Endothelial cell of umbilical vein (primary cell): Measurements from ENCODE around the gene LCN6. TPM values are rescaled to one million over a fixed set of nuclear protein-coding genes. Genes with fewer than 3 reads are reported as not detected.

Experiments
- BruUV-seq: library from RNA; stranded (reverse); fragments of 400-500 nt; replicated peaks from 2 replicates; lab custom pipeline; 2021; lab: Mats Ljungman, UMichigan
- CTCF ChIA-PET: fragments of 300-600, 350-600 bp; sonication (Branson Sonifier 250); formaldehyde crosslinking; loops from one replicate; lab custom pipeline; 2021; ENCODE audit warnings: antibody characterized with exemption, inconsistent platforms; lab: Charles Lee
- POLR2A ChIA-PET: fragments of 300-600, 350-600 bp; sonication (Branson Sonifier 250); formaldehyde crosslinking; loops from one replicate; lab custom pipeline; 2021; ENCODE audit warnings: antibody characterized with exemption, inconsistent platforms; lab: Charles Lee
- DNase-seq: peaks from one replicate; pipeline ENCODE4 v3.0.0-alpha.2; 2011; ENCODE audit warnings: low read depth, low spot score
- FAIRE-seq: peaks from 2 replicates; lab custom pipeline; 2011; peaks lifted over from hg19 to GRCh38; lab: Jason Lieb, UNC
- H2AFZ ChIP-seq: 2 replicates; pipeline ENCODE4 v1.6.0; 2012; ENCODE audit warnings: low read depth, low read length, control low read depth, inconsistent platforms
- H3K27ac ChIP-seq: 2 replicates; pipeline ENCODE4 v1.5.1; 2011; ENCODE audit warnings: low read depth, mild to moderate bottlenecking, control low read depth, low read length, moderate library complexity; ENCODE audit not compliant: insufficient read depth
- H3K27me3 ChIP-seq, 2 experiments: 2 replicates each; pipeline versions ENCODE4 v1.6.0 to v1.6.1; 2011; ENCODE audit warnings: low read length in 2 of 2, mixed read lengths in 1 of 2; ENCODE audit not compliant: control insufficient read depth in 2 of 2, insufficient read depth in 2 of 2
- H3K36me3 ChIP-seq, 2 experiments: 2 replicates in 1 of 2; 3 replicates in 1 of 2; pipeline ENCODE4 v1.5.1; 2011; ENCODE audit warnings: low read length in 2 of 2, mild to moderate bottlenecking in 1 of 2, moderate library complexity in 1 of 2; ENCODE audit not compliant: control insufficient read depth in 2 of 2, insufficient read depth in 2 of 2; ENCODE audit errors: extremely low read depth in 1 of 2
- H3K4me1 ChIP-seq: 3 replicates; pipeline ENCODE4 v1.5.1; 2011; ENCODE audit warnings: mild to moderate bottlenecking, low read length; ENCODE audit not compliant: control insufficient read depth, insufficient read depth; ENCODE audit errors: extremely low read depth
- H3K4me2 ChIP-seq: 2 replicates; pipeline ENCODE4 v1.6.1; 2011; ENCODE audit warnings: low read length, control low read depth, mixed read lengths; ENCODE audit not compliant: insufficient read depth
- H3K4me3 ChIP-seq, 3 experiments: fragments of 200-600 bp in 1 of 3; sonication (generic), shearing (Covaris generic) in 1 of 3; replicated peaks in 1 of 3; 2 replicates each; pipeline ENCODE4 v1.5.1; 2011 to 2016; ENCODE audit warnings: control low read depth in 3 of 3, low read length in 3 of 3, mild to moderate bottlenecking in 2 of 3, inconsistent platforms in 1 of 3, low read depth in 1 of 3, moderate library complexity in 1 of 3; ENCODE audit not compliant: insufficient read depth in 1 of 3
- H3K79me2 ChIP-seq: 2 replicates; pipeline ENCODE4 v1.6.0; 2012; ENCODE audit warnings: low read length, inconsistent platforms; ENCODE audit not compliant: control insufficient read depth, insufficient read depth
- H3K9ac ChIP-seq: replicated peaks from 2 replicates; pipeline ENCODE3; 2011; ENCODE audit warnings: low read length, control low read depth; ENCODE audit not compliant: insufficient read depth; ENCODE audit errors: extremely low read depth
- H3K9me1 ChIP-seq: replicated peaks from 3 replicates; pipeline ENCODE4 v1.6.0; 2011; ENCODE audit warnings: mild to moderate bottlenecking, low read length; ENCODE audit not compliant: control insufficient read depth, insufficient read depth; ENCODE audit errors: extremely low read depth
- H3K9me3 ChIP-seq: replicated peaks from 2 replicates; pipeline ENCODE4 v1.5.1; 2012; ENCODE audit warnings: low read length, inconsistent platforms; ENCODE audit not compliant: control insufficient read depth, insufficient read depth
- H4K20me1 ChIP-seq: replicated peaks from 2 replicates; pipeline ENCODE3; 2011; ENCODE audit warnings: mild to moderate bottlenecking, low read length; ENCODE audit not compliant: control insufficient read depth, insufficient read depth; ENCODE audit errors: extremely low read depth
- CTCF ChIP-seq, 2 donors: IDR thresholded peaks; 1 replicate in 1 of 2; 2 replicates in 1 of 2; pipeline ENCODE4 v1.5.1; 2011; ENCODE audit warnings: low read length in 2 of 2, mild to moderate bottlenecking in 2 of 2, moderate library complexity in 2 of 2, control low read depth in 1 of 2, inconsistent platforms in 1 of 2, low read depth in 1 of 2; ENCODE audit not compliant: insufficient read depth in 1 of 2; ENCODE audit errors: extremely low read depth in 1 of 2
- EZH2 ChIP-seq: IDR thresholded peaks from 2 replicates; pipeline ENCODE4 v1.6.1; 2012; ENCODE audit warnings: borderline replicate concordance, low read depth, mild to moderate bottlenecking, moderate library complexity, low read length, inconsistent platforms; ENCODE audit not compliant: severe bottlenecking
- FOS ChIP-seq: IDR thresholded peaks from 2 replicates; pipeline ENCODE4 v1.6.1; 2011; ENCODE audit warnings: mild to moderate bottlenecking, low read length, moderate library complexity, borderline replicate concordance; ENCODE audit not compliant: insufficient read depth
- GATA2 ChIP-seq: IDR thresholded peaks from 2 replicates; pipeline ENCODE4 v1.7.0; 2011; ENCODE audit warnings: low read depth, mild to moderate bottlenecking, moderate library complexity, mixed read lengths, low read length; ENCODE audit not compliant: insufficient read length, insufficient read depth
- JUN ChIP-seq: IDR thresholded peaks from 2 replicates; pipeline ENCODE4 v1.6.1; 2011; ENCODE audit warnings: borderline replicate concordance, low read depth; ENCODE audit not compliant: insufficient read length, insufficient read depth
- MAX ChIP-seq: IDR thresholded peaks from 2 replicates; pipeline ENCODE4 v1.6.1; 2011; ENCODE audit not compliant: insufficient read depth, insufficient read length
- MYC ChIP-seq: IDR thresholded peaks from one replicate; pipeline ENCODE4 v1.6.1; 2011; ENCODE audit warnings: mild to moderate bottlenecking, low read depth, low read length
- POLR2A ChIP-seq: IDR thresholded peaks from 2 replicates; pipeline ENCODE4 v1.6.1; 2012; ENCODE audit warnings: low read depth, mild to moderate bottlenecking, control low read depth, low read length
- POLR2AphosphoS5 ChIP-seq: IDR thresholded peaks from 2 replicates; pipeline ENCODE4 v1.6.1; 2012; ENCODE audit warnings: low read depth, mild to moderate bottlenecking, control low read depth, low read length, moderate library complexity; ENCODE audit not compliant: insufficient read depth
- dilution Hi-C: fragments of 300-500 bp; cut with MboI; formaldehyde crosslinking; loops from one replicate; pipeline ENCODE4 v1.15.0; 2019; ENCODE audit warnings: low sequenced_read_pairs; ENCODE audit not compliant: extremely low pct_ligation_motif_present
- intact Hi-C: fragments of 100-400 bp; cut with micrococcal nuclease; formaldehyde crosslinking; loops from one replicate; pipeline ENCODE4 v1.10.0; 2022
- polyA plus RNA-seq, 4 experiments: library from polyadenylated mRNA; depleted of rRNA in 3 of 4; stranded (reverse) in 3 of 4; unstranded in 1 of 4; fragments of >200 nt; gene quantifications; 2 replicates each; pipeline versions ENCODE4 v1.2.1 to v1.2.3, GENCODE V29; 2011 to 2012; ENCODE audit warnings: missing spikeins in 1 of 4
- total RNA-seq: library from RNA; stranded (reverse); gene quantifications from 2 replicates; pipeline ENCODE4 v1.2.3, GENCODE V29; 2021

The LCN6 gene
- total and polyA plus RNA-seq, 2 donors (not counting 3 experiments of a cell fraction or from before 2014, with no cell fraction given): 0.17 TPM; not detected in 1

GRCh38 chr9:136738960-136739359 is 9.4 kb downstream of the LCN6 start:
- Histone ChIP-seq H3K27ac (no peak overlapping the region), H3K79me2 (no peaks in the 10 kb centered on the region), H3K36me3 (no peaks in the 10 kb centered on the region), H3K9ac (no peak overlapping the region), H3K9me1 (no peaks in the 10 kb centered on the region), H3K4me1 (no peaks in the 10 kb centered on the region), H3K9me3 (no peaks in the 10 kb centered on the region), H3K27me3 (peaks cover 0 to 5% of the 10 kb centered on the region in 2 experiments), H2AFZ (no peak overlapping the region), H3K4me3 (no peak overlapping the region), H3K4me2 (no peak overlapping the region), H4K20me1 (no peaks in the 10 kb centered on the region)
- DNase-seq (no peak), FAIRE-seq (no peak)
- no TSS peak for BruUV-seq
- intact Hi-C loops (no loop called here), dilution Hi-C loops (no loop called here)
- ChIA-PET POLR2A (no interaction called here), CTCF (no interaction called here)
- no peak for TF ChIP-seq MAX
- no peak for TF ChIP-seq MYC
- no peak for TF ChIP-seq EZH2
- no peak for TF ChIP-seq CTCF (IDR thresholded peaks at IDR 0.05; ENCODE audit: extremely low read depth in 1 of 2, insufficient read depth in 1 of 2, low read depth in 1 of 2, low read length in 2 of 2)
- no peak for TF ChIP-seq FOS
- TF ChIP-seq POLR2AphosphoS5: no peak
- no peak for TF ChIP-seq GATA2
- no peak for TF ChIP-seq JUN
- no peak for TF ChIP-seq POLR2A
